ENCODE measurements around the gene C17orf107.
"Not testable (repeated sequence)": the region's sequence is repeated elsewhere in the genome, so short reads cannot be mapped to it uniquely, and the experiment has no call there.

C17orf107 gene

GRCh38 chr17:4899341-4900230 lies at the start of gene C17orf107:
Gene C17orf107 (plus strand): TSS chr17:4899536. CDS start chr17:4899763, 227 bp downstream.
- DNase-seq (ENCODE audit: low spot score), result peak; percentile 57

- peak; percentile 70 for DNase-seq (ENCODE audit: low spot score)
These were observed 49.1 kb upstream of the C17orf107 start for GRCh38 chr17:4850246-4850645.

- DNase-seq (ENCODE audit: low spot score), result no peak
These were observed 48.3 kb upstream of the C17orf107 start for GRCh38 chr17:4851084-4851483.

- peak; percentile 73 for DNase-seq (ENCODE audit: low spot score)
These were observed 46.6 kb upstream of the C17orf107 start for GRCh38 chr17:4852567-4853207.

GRCh38 chr17:4853208-4853671 lies 46.1 kb upstream of the C17orf107 start:
- peak; percentile 22 for DNase-seq (ENCODE audit: low spot score)

- DNase-seq (ENCODE audit: low spot score), result peak; percentile 62
These were observed 45.1 kb upstream of the C17orf107 start for GRCh38 chr17:4854111-4854681.

- DNase-seq (ENCODE audit: low spot score), result no peak
These were observed 42.9 kb upstream of the C17orf107 start for GRCh38 chr17:4856271-4856936.

GRCh38 chr17:4856937-4857314 lies 42.4 kb upstream of the C17orf107 start:
- no peak for DNase-seq (ENCODE audit: low spot score)

GRCh38 chr17:4857347-4857746 lies 42.0 kb upstream of the C17orf107 start:
- not testable (repeated sequence) for DNase-seq (ENCODE audit: low spot score)

GRCh38 chr17:4858068-4858881 lies 41.1 kb upstream of the C17orf107 start:
- peak; percentile 45 for DNase-seq (ENCODE audit: low spot score)

GRCh38 chr17:4858882-4859260 lies 40.5 kb upstream of the C17orf107 start:
- DNase-seq (ENCODE audit: low spot score), result peak; percentile 86

GRCh38 chr17:4859816-4860625 lies 39.3 kb upstream of the C17orf107 start:
- DNase-seq (ENCODE audit: low spot score), result no peak

- DNase-seq (ENCODE audit: low spot score), result no peak
These were observed 38.7 kb upstream of the C17orf107 start for GRCh38 chr17:4860651-4861050.

- DNase-seq (ENCODE audit: low spot score), result no peak
These were observed 38.3 kb upstream of the C17orf107 start for GRCh38 chr17:4861052-4861451.

GRCh38 chr17:4862720-4863119 lies 36.6 kb upstream of the C17orf107 start:
- no peak for DNase-seq (ENCODE audit: low spot score)

GRCh38 chr17:4863321-4863720 lies 36.0 kb upstream of the C17orf107 start:
- no peak for DNase-seq (ENCODE audit: low spot score)

- DNase-seq (ENCODE audit: low spot score), result not testable (repeated sequence)
These were observed 31.8 kb upstream of the C17orf107 start for GRCh38 chr17:4867535-4867934.

- DNase-seq (ENCODE audit: low spot score), result not testable (repeated sequence)
These were observed 30.0 kb upstream of the C17orf107 start for GRCh38 chr17:4869058-4869998.

- no peak for DNase-seq (ENCODE audit: low spot score)
These were observed 28.5 kb upstream of the C17orf107 start for GRCh38 chr17:4870855-4871254.

Data from kidney tubule cell (primary cell).